Activated naive CD4-positive, alpha-beta T cell treated with anti-CD3 and anti-CD28 coated beads for 36 hours (primary cell): Measurements from ENCODE around the gene MMP14. TPM values are rescaled to one million over a fixed set of nuclear protein-coding genes. Genes with fewer than 3 reads are reported as not detected.

Experiments
- CTCF ChIA-PET: fragments of 350-600 bp; sonication (Branson Sonifier 250); formaldehyde crosslinking; loops from one replicate; lab custom pipeline; 2021; ENCODE audit warnings: antibody characterized with exemption; lab: Charles Lee
- DNase-seq: peaks from one replicate; pipeline ENCODE4 v3.0.0-alpha.2; 2020
- H3K27ac Mint-ChIP-seq: one replicate; pipeline ENCODE4 v1.8.0; 2021; ENCODE audit warnings: mild to moderate bottlenecking, mixed read lengths
- H3K27me3 Mint-ChIP-seq: one replicate; pipeline ENCODE4 v1.8.0; 2021; ENCODE audit warnings: low read depth, mixed read lengths
- H3K36me3 Mint-ChIP-seq: one replicate; pipeline ENCODE4 v1.8.0; 2021; ENCODE audit warnings: low read depth, mixed read lengths
- H3K4me1 Mint-ChIP-seq: one replicate; pipeline ENCODE4 v1.8.0; 2021; ENCODE audit warnings: low read depth, mixed read lengths
- H3K4me3 Mint-ChIP-seq: one replicate; pipeline ENCODE4 v1.8.0; 2021; ENCODE audit warnings: mild to moderate bottlenecking, moderate library complexity, mixed read lengths
- H3K9me3 Mint-ChIP-seq: one replicate; pipeline ENCODE4 v1.8.0; 2021; ENCODE audit warnings: mixed read lengths
- intact Hi-C: fragments of 100-400 bp; cut with micrococcal nuclease; formaldehyde crosslinking; loops from one replicate; pipeline ENCODE4 v1.15.1; 2023
- total RNA-seq, 2 experiments: library from RNA; stranded (reverse); gene quantifications; one replicate each; pipeline ENCODE4 v1.2.3, GENCODE V29; 2021

MMP14 gene
- total RNA-seq, 2 experiments from 2014 or later = 1.3 to 2.1 TPM

GRCh38 chr14:22835505-22835904, 880 bp upstream of the MMP14 start:
- peaks cover 22% of the 10 kb centered on the region for H3K36me3 Mint-ChIP-seq
- intact Hi-C loops = no loop called here
- peaks cover 28% of the 10 kb centered on the region for H3K4me1 Mint-ChIP-seq
- H3K27me3 Mint-ChIP-seq = peaks cover 4% of the 10 kb centered on the region
- H3K9me3 Mint-ChIP-seq = no peaks in the 10 kb centered on the region
- H3K4me3 Mint-ChIP-seq = no peak overlapping the region
- CTCF ChIA-PET = interaction anchor here (1.1 to 10.5 kb wide), 5 partner anchors 13 to 279 kb away, joined by 3 to 105 read pairs (median 3); no protein-coding TSS in a partner anchor
- DNase-seq = no peak
- H3K27ac Mint-ChIP-seq = no peak overlapping the region

- intact Hi-C loops = no loop called here
- H3K27ac Mint-ChIP-seq = no peak overlapping the region
- peak; percentile 53 for DNase-seq
- CTCF ChIA-PET = interaction anchor here (0.6 to 10.5 kb wide), 5 partner anchors 14 to 714 kb away, joined by 3 to 105 read pairs (median 5); no protein-coding TSS in a partner anchor
- peak overlapping the region; percentile 78 for H3K4me3 Mint-ChIP-seq
- peaks cover 4% of the 10 kb centered on the region for H3K27me3 Mint-ChIP-seq
- H3K4me1 Mint-ChIP-seq = peaks cover 14% of the 10 kb centered on the region
- H3K36me3 Mint-ChIP-seq = peaks cover 15% of the 10 kb centered on the region
- H3K9me3 Mint-ChIP-seq = no peaks in the 10 kb centered on the region
Measured at GRCh38 chr14:22837114-22837749, 847 bp downstream of the MMP14 start.

- DNase-seq = no peak
- no peaks in the 10 kb centered on the region for H3K9me3 Mint-ChIP-seq
- peaks cover 14% of the 10 kb centered on the region for H3K4me1 Mint-ChIP-seq
- H3K36me3 Mint-ChIP-seq = peaks cover 15% of the 10 kb centered on the region
- intact Hi-C loops = no loop called here
- H3K4me3 Mint-ChIP-seq = no peak overlapping the region
- no peak overlapping the region for H3K27ac Mint-ChIP-seq
- peaks cover 4% of the 10 kb centered on the region for H3K27me3 Mint-ChIP-seq
- CTCF ChIA-PET = interaction anchor here (0.6 to 10.5 kb wide), 5 partner anchors 13 to 715 kb away, joined by 3 to 105 read pairs (median 5); no protein-coding TSS in a partner anchor
Measured at GRCh38 chr14:22837750-22838538, 1.6 kb downstream of the MMP14 start.

- Mint-ChIP-seq H3K4me1 (peaks cover 14% of the 10 kb centered on the region), H3K27ac (no peak overlapping the region), H3K9me3 (no peaks in the 10 kb centered on the region), H3K4me3 (no peak overlapping the region), H3K36me3 (peaks cover 11% of the 10 kb centered on the region), H3K27me3 (peaks cover 4% of the 10 kb centered on the region)
- intact Hi-C loops = no loop called here
- CTCF ChIA-PET = interaction anchor here (0.6 to 10.5 kb wide), 3 partner anchors 13 to 21 kb away, joined by 3 to 105 read pairs (median 27); no protein-coding TSS in a partner anchor
- no peak for DNase-seq
Measured at GRCh38 chr14:22838631-22839041, 2.3 kb downstream of the MMP14 start.

GRCh38 chr14:22839159-22839779, 2.9 kb downstream of the MMP14 start:
- Mint-ChIP-seq H3K36me3 (peaks cover 11% of the 10 kb centered on the region), H3K27me3 (peaks cover 4% of the 10 kb centered on the region), H3K4me1 (peaks cover 14% of the 10 kb centered on the region), H3K4me3 (no peak overlapping the region), H3K27ac (no peak overlapping the region), H3K9me3 (no peaks in the 10 kb centered on the region)
- intact Hi-C loops = no loop called here
- CTCF ChIA-PET = interaction anchor here (0.6 to 10.5 kb wide), 4 partner anchors 12 to 269 kb away, joined by 3 to 105 read pairs (median 15); no protein-coding TSS in a partner anchor
- no peak for DNase-seq

GRCh38 chr14:22841311-22841710, 4.9 kb downstream of the MMP14 start:
- Mint-ChIP-seq H3K27ac (no peak overlapping the region), H3K9me3 (no peaks in the 10 kb centered on the region), H3K36me3 (peaks cover 3% of the 10 kb centered on the region), H3K4me3 (no peak overlapping the region), H3K4me1 (peaks cover 13% of the 10 kb centered on the region), H3K27me3 (peaks cover 8% of the 10 kb centered on the region)
- CTCF ChIA-PET = interaction anchor here (1.2 to 10.5 kb wide), 2 partner anchors 10 to 17 kb away, joined by 3 to 105 read pairs; no protein-coding TSS in a partner anchor
- intact Hi-C loops = no loop called here
- no peak for DNase-seq

- DNase-seq = no peak
- CTCF ChIA-PET = interaction anchor here (10.5 kb wide), 1 partner anchor 9 kb away, joined by 105 read pairs; no protein-coding TSS in a partner anchor
- no peaks in the 10 kb centered on the region for H3K9me3 Mint-ChIP-seq
- H3K4me1 Mint-ChIP-seq = peaks cover 10% of the 10 kb centered on the region
- peaks cover 2% of the 10 kb centered on the region for H3K36me3 Mint-ChIP-seq
- H3K27me3 Mint-ChIP-seq = peaks cover 8% of the 10 kb centered on the region
- intact Hi-C loops = no loop called here
- H3K27ac Mint-ChIP-seq = no peak overlapping the region
- H3K4me3 Mint-ChIP-seq = no peak overlapping the region
Measured at GRCh38 chr14:22841769-22842168, 5.4 kb downstream of the MMP14 start.

- no peak overlapping the region for H3K4me3 Mint-ChIP-seq
- CTCF ChIA-PET = interaction anchor here (2.8 kb wide), 1 partner anchor 11 kb away, joined by 20 read pairs; no protein-coding TSS in a partner anchor
- H3K4me1 Mint-ChIP-seq = peaks cover 6% of the 10 kb centered on the region
- no peak for DNase-seq
- H3K9me3 Mint-ChIP-seq = no peaks in the 10 kb centered on the region
- no peak overlapping the region for H3K27ac Mint-ChIP-seq
- no peaks in the 10 kb centered on the region for H3K36me3 Mint-ChIP-seq
- peaks cover 6% of the 10 kb centered on the region for H3K27me3 Mint-ChIP-seq
- intact Hi-C loops = no loop called here
Measured at GRCh38 chr14:22842211-22843122, 6.1 kb downstream of the MMP14 start.

GRCh38 chr14:22843123-22843925, 6.9 kb downstream of the MMP14 start:
- peaks cover 6% of the 10 kb centered on the region for H3K27me3 Mint-ChIP-seq
- H3K9me3 Mint-ChIP-seq = no peaks in the 10 kb centered on the region
- H3K4me3 Mint-ChIP-seq = no peak overlapping the region
- intact Hi-C loops = no loop called here
- CTCF ChIA-PET = interaction anchor here (2.8 kb wide), 1 partner anchor 10 kb away, joined by 20 read pairs; no protein-coding TSS in a partner anchor
- no peak for DNase-seq
- H3K4me1 Mint-ChIP-seq = peaks cover 2% of the 10 kb centered on the region
- H3K27ac Mint-ChIP-seq = no peak overlapping the region
- no peaks in the 10 kb centered on the region for H3K36me3 Mint-ChIP-seq

- H3K4me3 Mint-ChIP-seq = no peak overlapping the region
- intact Hi-C loops = no loop called here
- DNase-seq = no peak
- H3K27me3 Mint-ChIP-seq = peaks cover 6% of the 10 kb centered on the region
- H3K4me1 Mint-ChIP-seq = no peaks in the 10 kb centered on the region
- no peaks in the 10 kb centered on the region for H3K36me3 Mint-ChIP-seq
- CTCF ChIA-PET = interaction anchor here (0.6 to 2.8 kb wide), 4 partner anchors 9 to 33 kb away, joined by 3 to 20 read pairs (median 4); no protein-coding TSS in a partner anchor
- no peaks in the 10 kb centered on the region for H3K9me3 Mint-ChIP-seq
- no peak overlapping the region for H3K27ac Mint-ChIP-seq
Measured at GRCh38 chr14:22844221-22845102, 8.1 kb downstream of the MMP14 start.
